ENCODE results near the gene MED13L.

DNA sequence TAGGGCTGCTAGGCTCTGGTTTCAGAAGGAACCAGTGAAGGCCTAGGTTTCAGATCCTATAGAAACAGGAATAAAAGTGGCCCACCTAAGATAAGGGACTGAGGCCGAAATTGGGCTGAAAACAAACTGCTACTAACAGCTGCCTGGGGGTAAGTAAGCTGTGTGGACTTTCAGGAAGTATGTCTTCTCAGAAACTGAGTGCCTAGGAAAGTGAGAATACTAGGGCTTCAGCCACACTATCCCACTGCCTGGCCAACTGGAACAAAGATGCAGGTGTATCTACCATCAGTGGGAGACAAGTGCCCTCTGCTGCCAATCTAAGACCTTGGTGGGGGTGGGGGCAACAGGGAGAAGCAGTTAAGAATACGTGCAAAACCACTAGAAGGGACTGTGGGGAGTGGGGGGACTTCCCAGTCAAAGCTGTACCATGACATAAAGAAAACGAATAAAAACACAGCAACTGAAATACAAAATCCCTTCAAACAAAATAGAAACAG, 82.5 kb downstream of the MED13L start:
- TF ChIP-seq, protein P1, sequence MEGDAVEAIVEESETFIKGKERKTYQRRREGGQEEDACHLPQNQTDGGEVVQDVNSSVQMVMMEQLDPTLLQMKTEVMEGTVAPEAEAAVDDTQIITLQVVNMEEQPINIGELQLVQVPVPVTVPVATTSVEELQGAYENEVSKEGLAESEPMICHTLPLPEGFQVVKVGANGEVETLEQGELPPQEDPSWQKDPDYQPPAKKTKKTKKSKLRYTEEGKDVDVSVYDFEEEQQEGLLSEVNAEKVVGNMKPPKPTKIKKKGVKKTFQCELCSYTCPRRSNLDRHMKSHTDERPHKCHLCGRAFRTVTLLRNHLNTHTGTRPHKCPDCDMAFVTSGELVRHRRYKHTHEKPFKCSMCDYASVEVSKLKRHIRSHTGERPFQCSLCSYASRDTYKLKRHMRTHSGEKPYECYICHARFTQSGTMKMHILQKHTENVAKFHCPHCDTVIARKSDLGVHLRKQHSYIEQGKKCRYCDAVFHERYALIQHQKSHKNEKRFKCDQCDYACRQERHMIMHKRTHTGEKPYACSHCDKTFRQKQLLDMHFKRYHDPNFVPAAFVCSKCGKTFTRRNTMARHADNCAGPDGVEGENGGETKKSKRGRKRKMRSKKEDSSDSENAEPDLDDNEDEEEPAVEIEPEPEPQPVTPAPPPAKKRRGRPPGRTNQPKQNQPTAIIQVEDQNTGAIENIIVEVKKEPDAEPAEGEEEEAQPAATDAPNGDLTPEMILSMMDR (IDR thresholded peaks at IDR 0.05) = no peak
- no peak for TF ChIP-seq POLR2A (IDR thresholded peaks at IDR 0.05)

All from thyroid gland (tissue), 4 donors.